Body of pancreas (tissue), 4 donors: Measurements from ENCODE around the gene TBX18. TPM values are rescaled to one million over a fixed set of nuclear protein-coding genes. Genes with fewer than 3 reads are reported as not detected.

Experiments
- ATAC-seq: fragments of 150-250 bp; one replicate; pipeline ENCODE4 v1.9.1; 2016
- DNase-seq, 4 donors: peaks; one replicate each; pipeline ENCODE4 v3.0.0-alpha.2; 2019
- H3K27ac ChIP-seq, 4 donors: fragments of 200-600 bp; sonication (generic); 1 replicate in 3 of 4; 2 replicates in 1 of 4; pipeline versions ENCODE4 v1.5.1 to v1.6.1; 2016 to 2019; ENCODE audit warnings: mild to moderate bottlenecking in 1 of 4, mixed read lengths in 1 of 4, moderate library complexity in 1 of 4
- H3K27me3 ChIP-seq, 2 donors: fragments of 200-600 bp; sonication (generic); one replicate each; pipeline ENCODE4 v1.6.0; 2016; ENCODE audit warnings: mild to moderate bottlenecking in 1 of 2
- H3K36me3 ChIP-seq, 2 donors: fragments of 200-600 bp; sonication (generic); replicated peaks in 1 of 2; 2 replicates each; pipeline ENCODE4 v1.5.1; 2016; ENCODE audit warnings: low read depth in 2 of 2; ENCODE audit not compliant: insufficient read depth in 1 of 2
- H3K4me1 ChIP-seq: fragments of 200-600 bp; sonication (generic); one replicate; pipeline ENCODE4 v1.6.0; 2016
- H3K4me3 ChIP-seq, 2 donors: fragments of 200-600 bp; sonication (generic); 1 replicate in 1 of 2; 2 replicates in 1 of 2; pipeline ENCODE4 v1.5.1; 2016 to 2019
- H3K9me3 ChIP-seq, 3 donors: fragments of 200-600 bp; sonication (generic); 1 replicate in 2 of 3; 2 replicates in 1 of 3; pipeline ENCODE4 v1.5.1; 2016
- POLR2A ChIP-seq, 3 donors: fragments of 450-650 bp; IDR thresholded peaks; one replicate each; pipeline ENCODE4 v1.6.1; 2016; ENCODE audit warnings: antibody characterized with exemption in 3 of 3, mild to moderate bottlenecking in 2 of 3
- WGBS, 2 donors: methylation state at CpG; one replicate each; pipeline ENCODE4 v1.1.5; 2017; 5-methylcytosine and 5-hydroxymethylcytosine counted together
- intact Hi-C: fragments of 100-400 bp; cut with DNase I; formaldehyde crosslinking; loops from one replicate; pipeline ENCODE4 v1.15.1; 2023
- total RNA-seq, 2 donors: library from RNA; depleted of rRNA; stranded (reverse); fragments of >200 nt; gene quantifications; one replicate each; pipeline ENCODE4 v1.1.0, GENCODE V29; 2016
- TF ChIP-seq, protein P1 (sequence below), 7 experiments: fragments of 450-650 bp in 4 of 7; fragments of 200-600 bp in 3 of 7; sonication (generic) in 3 of 7; IDR thresholded peaks; one replicate each; pipeline ENCODE4 v1.5.1; 2016 to 2019; ENCODE audit warnings: antibody characterized with exemption in 7 of 7

Gene TBX18
- total RNA-seq, 2 donors from 2014 or later, result 0.52 to 2.0 TPM

DNA sequence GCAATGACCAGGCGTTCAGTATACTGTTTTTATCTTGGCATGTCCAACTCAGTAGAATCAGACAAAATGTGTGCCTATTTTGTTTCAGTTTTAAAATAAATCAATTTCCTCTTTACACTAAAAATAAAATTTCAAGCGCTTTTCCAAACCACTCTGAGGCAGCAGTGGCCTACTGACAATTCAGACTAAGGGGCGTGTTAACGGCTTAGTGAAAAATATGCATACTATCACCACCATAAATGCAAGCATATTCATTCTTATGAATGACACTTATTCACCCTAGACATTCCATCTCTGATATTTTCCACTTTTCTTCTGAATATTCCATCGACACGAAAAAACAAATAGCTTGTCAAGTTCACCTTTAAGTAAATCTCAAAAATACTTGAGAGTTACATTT lies 7.5 kb downstream of the TBX18 start:
- TF ChIP-seq POLR2A (IDR thresholded peaks at IDR 0.05), result no peak
- TF ChIP-seq, protein P1, sequence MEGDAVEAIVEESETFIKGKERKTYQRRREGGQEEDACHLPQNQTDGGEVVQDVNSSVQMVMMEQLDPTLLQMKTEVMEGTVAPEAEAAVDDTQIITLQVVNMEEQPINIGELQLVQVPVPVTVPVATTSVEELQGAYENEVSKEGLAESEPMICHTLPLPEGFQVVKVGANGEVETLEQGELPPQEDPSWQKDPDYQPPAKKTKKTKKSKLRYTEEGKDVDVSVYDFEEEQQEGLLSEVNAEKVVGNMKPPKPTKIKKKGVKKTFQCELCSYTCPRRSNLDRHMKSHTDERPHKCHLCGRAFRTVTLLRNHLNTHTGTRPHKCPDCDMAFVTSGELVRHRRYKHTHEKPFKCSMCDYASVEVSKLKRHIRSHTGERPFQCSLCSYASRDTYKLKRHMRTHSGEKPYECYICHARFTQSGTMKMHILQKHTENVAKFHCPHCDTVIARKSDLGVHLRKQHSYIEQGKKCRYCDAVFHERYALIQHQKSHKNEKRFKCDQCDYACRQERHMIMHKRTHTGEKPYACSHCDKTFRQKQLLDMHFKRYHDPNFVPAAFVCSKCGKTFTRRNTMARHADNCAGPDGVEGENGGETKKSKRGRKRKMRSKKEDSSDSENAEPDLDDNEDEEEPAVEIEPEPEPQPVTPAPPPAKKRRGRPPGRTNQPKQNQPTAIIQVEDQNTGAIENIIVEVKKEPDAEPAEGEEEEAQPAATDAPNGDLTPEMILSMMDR (IDR thresholded peaks at IDR 0.05), result no peak
- H3K4me1 ChIP-seq, result no peaks in the 10 kb centered on the region
- H3K4me3 ChIP-seq, result no peak overlapping the region
- no peaks in the 10 kb centered on the region for H3K9me3 ChIP-seq
- ATAC-seq (no peak), DNase-seq (no peak)
- H3K27me3 ChIP-seq, result peaks cover 0 to 5% of the 10 kb centered on the region in 2 donors
- intact Hi-C loops, result no loop called here
- WGBS, 2 donors, result 63 to 72% methylated on average over 6 of the region's 6 CpGs
- no peak overlapping the region for H3K27ac ChIP-seq
- H3K36me3 ChIP-seq, result no peaks in the 10 kb centered on the region

DNA sequence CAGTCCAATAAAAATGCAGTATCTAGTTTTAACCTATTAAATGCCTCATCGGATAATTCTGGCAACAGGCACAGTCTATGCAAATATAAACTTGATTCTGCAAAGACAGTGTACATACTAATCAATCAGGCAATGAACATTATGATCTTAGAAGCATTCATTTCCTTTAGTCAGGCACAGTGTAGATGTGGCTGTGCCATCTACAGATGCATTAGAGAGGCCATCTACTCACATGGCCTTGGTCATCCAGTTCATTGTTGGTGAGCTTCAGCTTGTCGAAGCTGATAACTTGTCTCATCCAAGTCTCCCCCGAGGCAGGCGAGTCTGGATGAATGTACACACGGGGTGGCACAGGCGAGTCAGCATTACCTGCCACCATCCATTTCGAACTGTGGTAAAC lies 7.9 kb downstream of the TBX18 start:
- DNase-seq (no peak), ATAC-seq (no peak)
- H3K27me3 ChIP-seq, result peaks cover 0 to 1% of the 10 kb centered on the region in 2 donors
- no peak overlapping the region for H3K4me3 ChIP-seq
- intact Hi-C loops, result no loop called here
- no peaks in the 10 kb centered on the region for H3K4me1 ChIP-seq
- H3K9me3 ChIP-seq, result no peaks in the 10 kb centered on the region
- 57 to 70% methylated on average over 7 of the region's 7 CpGs for WGBS, 2 donors
- H3K36me3 ChIP-seq, result no peaks in the 10 kb centered on the region
- no peak overlapping the region for H3K27ac ChIP-seq
- TF ChIP-seq, protein P1 (IDR thresholded peaks at IDR 0.05), result no peak
- no peak for TF ChIP-seq POLR2A (IDR thresholded peaks at IDR 0.05)

DNA sequence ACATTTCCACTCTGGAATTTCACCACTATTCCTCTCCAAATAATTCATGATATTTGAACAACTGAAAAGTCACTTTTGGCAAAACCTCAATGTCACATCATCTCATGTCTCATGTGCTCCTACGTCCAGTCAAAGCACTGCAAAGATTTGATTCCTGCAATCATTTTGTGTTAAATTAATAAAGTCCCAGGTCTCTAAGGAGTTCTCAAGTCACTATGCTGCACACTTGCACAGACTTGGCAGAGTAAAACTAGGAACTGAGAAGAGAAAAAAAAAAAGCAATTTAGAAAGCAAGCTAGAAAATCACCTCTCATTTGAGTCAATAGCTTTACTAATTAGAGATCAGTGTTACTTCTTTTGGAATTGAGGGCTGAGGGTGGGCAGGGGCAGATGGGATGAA lies 11.2 kb downstream of the TBX18 start:
- Histone ChIP-seq H3K36me3 (no peaks in the 10 kb centered on the region), H3K9me3 (no peaks in the 10 kb centered on the region), H3K4me1 (no peaks in the 10 kb centered on the region), H3K27ac (no peak overlapping the region), H3K27me3 (no peaks in the 10 kb centered on the region), H3K4me3 (no peak overlapping the region)
- WGBS, 2 donors, result 19 to 21% methylated on average over 1 of the region's 1 CpG
- no peak for TF ChIP-seq POLR2A (IDR thresholded peaks at IDR 0.05)
- TF ChIP-seq, protein P1 (IDR thresholded peaks at IDR 0.05), result no peak
- intact Hi-C loops, result no loop called here
- no peak for ATAC-seq
- DNase-seq, result no peak

DNA sequence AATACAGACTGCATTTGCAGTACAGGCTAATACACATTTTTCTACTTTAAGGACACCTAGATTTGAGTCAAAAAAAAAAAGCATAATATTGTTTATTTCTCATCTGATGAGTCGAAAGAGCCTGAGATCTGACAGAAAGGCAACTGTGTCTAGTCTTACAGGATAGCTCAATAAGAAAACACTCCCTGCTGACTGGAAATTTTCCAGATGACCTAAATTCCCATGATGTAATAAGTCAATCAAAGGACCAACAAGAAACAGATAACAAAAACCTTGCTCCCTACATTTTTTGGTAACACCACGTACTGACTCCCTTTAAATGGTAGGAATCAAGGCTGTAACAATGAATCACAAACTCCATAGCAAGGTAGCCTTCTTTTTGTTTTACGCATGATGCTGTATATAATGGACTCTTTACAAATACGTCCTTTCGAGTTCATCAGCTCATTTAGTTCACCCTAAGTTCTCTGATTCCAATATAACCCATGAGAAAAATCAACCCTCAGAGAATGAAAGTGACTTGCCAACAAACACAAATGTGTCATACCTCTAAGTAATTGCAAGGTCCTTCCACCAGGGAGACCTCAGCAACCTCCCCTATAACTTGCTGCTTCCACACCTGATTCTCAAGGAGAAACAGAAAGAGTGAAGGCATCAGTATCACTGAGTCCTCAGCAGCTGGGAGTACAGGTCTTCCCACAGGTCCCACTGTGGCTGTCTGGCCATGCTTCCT lies 12.1 kb downstream of the TBX18 start:
- Histone ChIP-seq H3K27ac (no peak overlapping the region), H3K4me3 (no peak overlapping the region), H3K36me3 (no peaks in the 10 kb centered on the region), H3K4me1 (no peaks in the 10 kb centered on the region), H3K27me3 (no peaks in the 10 kb centered on the region), H3K9me3 (no peaks in the 10 kb centered on the region)
- 47 to 57% methylated on average over 5 of the region's 5 CpGs for WGBS, 2 donors
- TF ChIP-seq, protein P1 (IDR thresholded peaks at IDR 0.05), result no peak
- TF ChIP-seq POLR2A (IDR thresholded peaks at IDR 0.05), result no peak
- intact Hi-C loops, result no loop called here
- ATAC-seq (no peak), DNase-seq (no peak)

DNA sequence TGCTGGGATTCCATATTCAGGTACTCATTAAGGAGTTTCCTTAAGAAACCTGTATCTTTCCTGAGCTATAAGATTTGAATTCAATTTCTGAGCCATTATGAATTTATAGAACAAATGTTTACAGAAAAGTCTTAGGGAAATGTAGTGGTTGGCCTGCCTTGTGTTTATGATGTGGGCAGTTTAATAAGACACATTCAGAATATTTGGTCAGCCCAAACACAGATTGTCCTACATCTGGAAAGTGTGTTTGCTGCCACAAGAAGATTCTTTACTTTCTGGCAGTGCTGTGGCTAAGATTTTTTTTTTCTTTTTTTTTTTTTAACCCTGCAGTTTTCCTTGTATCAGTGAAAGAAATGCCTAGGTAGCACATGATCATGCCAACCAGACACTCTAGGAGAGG lies 15.2 kb downstream of the TBX18 start:
- Histone ChIP-seq H3K4me3 (no peak overlapping the region), H3K4me1 (no peaks in the 10 kb centered on the region), H3K9me3 (no peaks in the 10 kb centered on the region), H3K27ac (no peak overlapping the region), H3K27me3 (no peaks in the 10 kb centered on the region), H3K36me3 (no peaks in the 10 kb centered on the region)
- ATAC-seq (no peak), DNase-seq (no peak)
- TF ChIP-seq, protein P1 (IDR thresholded peaks at IDR 0.05), result no peak
- TF ChIP-seq POLR2A (IDR thresholded peaks at IDR 0.05), result no peak
- intact Hi-C loops, result no loop called here
